Sigmoid colon (tissue), 7 donors: ENCODE measurements around the gene PNPLA4. TPM values are rescaled to one million over a fixed set of nuclear protein-coding genes. Genes with fewer than 3 reads are reported as not detected.
A peak's percentile ranks its signal among the peaks of the same experiment; 100 is the strongest.

ENCODE experiments used
- DNase-seq: peaks from one replicate; pipeline ENCODE4 v3.0.0-alpha.2; 2019
- H3K27ac ChIP-seq, 4 donors: fragments of 200-600 bp; sonication (generic); one replicate each; pipeline ENCODE4 v1.5.1; 2016 to 2019; ENCODE audit warnings: mild to moderate bottlenecking in 1 of 4
- H3K27me3 ChIP-seq, 3 donors: fragments of 200-600 bp; sonication (generic); one replicate each; pipeline ENCODE4 v1.5.1; 2019; ENCODE audit warnings: mild to moderate bottlenecking in 1 of 3
- H3K36me3 ChIP-seq, 4 donors: fragments of 200-600 bp; sonication (generic); one replicate each; pipeline ENCODE4 v1.5.1; 2016 to 2019
- H3K4me1 ChIP-seq, 4 donors: fragments of 200-600 bp; sonication (generic); one replicate each; pipeline ENCODE4 v1.5.1; 2017 to 2019
- H3K4me3 ChIP-seq, 4 donors: fragments of 200-600 bp; sonication (generic); one replicate each; pipeline ENCODE4 v1.5.1; 2017 to 2019; ENCODE audit warnings: mild to moderate bottlenecking in 2 of 4, moderate library complexity in 1 of 4
- H3K9me3 ChIP-seq, 4 donors: fragments of 200-600 bp in 3 of 4; sonication (generic) in 3 of 4; one replicate each; pipeline versions ENCODE4 v1.5.1 to v1.6.1; 2013 to 2019
- CTCF ChIP-seq, 4 experiments: fragments of 450-650 bp in 3 of 4; fragments of 200-600 bp in 1 of 4; IDR thresholded peaks; one replicate each; pipeline ENCODE4 v1.5.1; 2016 to 2019; ENCODE audit warnings: antibody characterized with exemption in 4 of 4, mild to moderate bottlenecking in 3 of 4, moderate library complexity in 2 of 4
- EP300 ChIP-seq, 4 donors: sonication (generic); formaldehyde crosslinking; IDR thresholded peaks; one replicate each; pipeline ENCODE4 v1.6.1; 2017; ENCODE audit warnings: antibody characterized with exemption in 4 of 4
- POLR2A ChIP-seq, 2 donors: fragments of 450-650 bp; IDR thresholded peaks; one replicate each; pipeline ENCODE4 v1.6.1; 2016; ENCODE audit warnings: antibody characterized with exemption in 2 of 2, mild to moderate bottlenecking in 2 of 2, moderate library complexity in 2 of 2
- POLR2AphosphoS5 ChIP-seq, 4 donors: sonication (generic); formaldehyde crosslinking; IDR thresholded peaks; one replicate each; pipeline ENCODE4 v1.6.1; 2017; ENCODE audit warnings: antibody characterized with exemption in 4 of 4
- WGBS, 2 donors: extraction: QIAGEN DNeasy Blood & Tissue Kit; methylation state at CpG; one replicate each; pipeline ENCODE4 v1.1.7; 2013; 5-methylcytosine and 5-hydroxymethylcytosine counted together
- intact Hi-C: fragments of 100-400 bp; cut with DNase I; formaldehyde crosslinking; loops from one replicate; pipeline ENCODE4 v1.15.1; 2023
- polyA plus RNA-seq, 3 donors: library from polyadenylated mRNA; stranded (reverse); fragments of 200-250 nt; gene quantifications; one replicate each; pipeline ENCODE4 v1.2.3, GENCODE V29; 2013
- total RNA-seq, 4 donors: library from RNA; depleted of rRNA; stranded (reverse); fragments of >200 nt; gene quantifications; one replicate each; pipeline ENCODE4 v1.1.0, GENCODE V29; 2016
- donor health status: healthy with polysubstance abuse.
- donor health status: Bipolar disorder and iron deficiency.
- donor health status: healthy.

PNPLA4 gene
- total and polyA plus RNA-seq, 7 donors = 1.9 to 27.0 (median 10.4) TPM

- Histone ChIP-seq H3K4me1 (peaks cover 0 to 7% (median 0%) of the 10 kb centered on the region in 4 donors), H3K27me3 (no peaks in the 10 kb centered on the region), H3K27ac (no peak overlapping the region), H3K36me3 (peaks cover 0 to 3% (median under 1%) of the 10 kb centered on the region in 4 donors), H3K9me3 (no peaks in the 10 kb centered on the region), H3K4me3 (no peak overlapping the region)
- WGBS, 2 donors = 9 to 26% methylated on average over 9 of the region's 9 CpGs
- intact Hi-C loops = no loop called here
- TF ChIP-seq POLR2A (IDR thresholded peaks at IDR 0.05) = no peak
- peak in 2 of 4 experiments; percentile 28 to 37 for TF ChIP-seq CTCF (IDR thresholded peaks at IDR 0.05)
- no peak for TF ChIP-seq EP300 (IDR thresholded peaks at IDR 0.05)
- DNase-seq = peak; percentile 68
These were observed 1.2 kb downstream of the PNPLA4 start for GRCh38 chrX:7925867-7926472.

- Histone ChIP-seq H3K27ac (no peak overlapping the region), H3K4me1 (peaks cover 0 to 3% (median 0%) of the 10 kb centered on the region in 4 donors), H3K27me3 (no peaks in the 10 kb centered on the region), H3K36me3 (peaks cover 0 to 5% (median 2%) of the 10 kb centered on the region in 4 donors), H3K9me3 (no peaks in the 10 kb centered on the region), H3K4me3 (no peak overlapping the region)
- DNase-seq = no peak
- WGBS, 2 donors = 92 to 97% methylated on average over 12 of the region's 12 CpGs
- intact Hi-C loops = no loop called here
- TF ChIP-seq CTCF (IDR thresholded peaks at IDR 0.05) (no peak), EP300 (IDR thresholded peaks at IDR 0.05) (no peak), POLR2AphosphoS5 (IDR thresholded peaks at IDR 0.05) (no peak), POLR2A (IDR thresholded peaks at IDR 0.05) (no peak)
These were observed 5.5 kb downstream of the PNPLA4 start for GRCh38 chrX:7921750-7922149.

GRCh38 chrX:7908821-7909220 is 18.4 kb downstream of the PNPLA4 start:
- Histone ChIP-seq H3K27me3 (no peaks in the 10 kb centered on the region), H3K4me1 (no peaks in the 10 kb centered on the region), H3K4me3 (no peak overlapping the region), H3K27ac (no peak overlapping the region), H3K36me3 (no peaks in the 10 kb centered on the region), H3K9me3 (no peaks in the 10 kb centered on the region)
- TF ChIP-seq POLR2A (IDR thresholded peaks at IDR 0.05) (no peak), POLR2AphosphoS5 (IDR thresholded peaks at IDR 0.05) (no peak), EP300 (IDR thresholded peaks at IDR 0.05) (no peak), CTCF (IDR thresholded peaks at IDR 0.05) (no peak)
- no peak for DNase-seq
- WGBS, 2 donors = 96 to 98% methylated on average over 5 of the region's 5 CpGs
- intact Hi-C loops = no loop called here

- Histone ChIP-seq H3K27ac (no peak overlapping the region), H3K4me1 (no peaks in the 10 kb centered on the region), H3K4me3 (no peak overlapping the region), H3K36me3 (peaks cover 0 to 5% (median 0%) of the 10 kb centered on the region in 4 donors), H3K27me3 (no peaks in the 10 kb centered on the region), H3K9me3 (no peaks in the 10 kb centered on the region)
- 87 to 88% methylated on average over 3 of the region's 3 CpGs for WGBS, 2 donors
- intact Hi-C loops = no loop called here
- TF ChIP-seq EP300 (IDR thresholded peaks at IDR 0.05) (no peak), POLR2A (IDR thresholded peaks at IDR 0.05) (no peak), CTCF (IDR thresholded peaks at IDR 0.05) (no peak), POLR2AphosphoS5 (IDR thresholded peaks at IDR 0.05) (no peak)
- DNase-seq = no peak
These were observed 22.7 kb downstream of the PNPLA4 start for GRCh38 chrX:7904562-7904961.

GRCh38 chrX:7891928-7892327 is 35.3 kb downstream of the PNPLA4 start:
- WGBS, 2 donors = 63 to 81% methylated on average over 9 of the region's 9 CpGs
- intact Hi-C loops = no loop called here
- Histone ChIP-seq H3K9me3 (no peaks in the 10 kb centered on the region), H3K27me3 (no peaks in the 10 kb centered on the region), H3K36me3 (no peaks in the 10 kb centered on the region), H3K4me1 (no peaks in the 10 kb centered on the region), H3K4me3 (no peak overlapping the region), H3K27ac (no peak overlapping the region)
- DNase-seq = no peak
- no peak for TF ChIP-seq CTCF (IDR thresholded peaks at IDR 0.05)
- TF ChIP-seq EP300 (IDR thresholded peaks at IDR 0.05) = no peak
- TF ChIP-seq POLR2A (IDR thresholded peaks at IDR 0.05) = no peak
- TF ChIP-seq POLR2AphosphoS5 (IDR thresholded peaks at IDR 0.05) = no peak
